Measurements from ENCODE around the gene YIPF3.

Gene YIPF3

DNA sequence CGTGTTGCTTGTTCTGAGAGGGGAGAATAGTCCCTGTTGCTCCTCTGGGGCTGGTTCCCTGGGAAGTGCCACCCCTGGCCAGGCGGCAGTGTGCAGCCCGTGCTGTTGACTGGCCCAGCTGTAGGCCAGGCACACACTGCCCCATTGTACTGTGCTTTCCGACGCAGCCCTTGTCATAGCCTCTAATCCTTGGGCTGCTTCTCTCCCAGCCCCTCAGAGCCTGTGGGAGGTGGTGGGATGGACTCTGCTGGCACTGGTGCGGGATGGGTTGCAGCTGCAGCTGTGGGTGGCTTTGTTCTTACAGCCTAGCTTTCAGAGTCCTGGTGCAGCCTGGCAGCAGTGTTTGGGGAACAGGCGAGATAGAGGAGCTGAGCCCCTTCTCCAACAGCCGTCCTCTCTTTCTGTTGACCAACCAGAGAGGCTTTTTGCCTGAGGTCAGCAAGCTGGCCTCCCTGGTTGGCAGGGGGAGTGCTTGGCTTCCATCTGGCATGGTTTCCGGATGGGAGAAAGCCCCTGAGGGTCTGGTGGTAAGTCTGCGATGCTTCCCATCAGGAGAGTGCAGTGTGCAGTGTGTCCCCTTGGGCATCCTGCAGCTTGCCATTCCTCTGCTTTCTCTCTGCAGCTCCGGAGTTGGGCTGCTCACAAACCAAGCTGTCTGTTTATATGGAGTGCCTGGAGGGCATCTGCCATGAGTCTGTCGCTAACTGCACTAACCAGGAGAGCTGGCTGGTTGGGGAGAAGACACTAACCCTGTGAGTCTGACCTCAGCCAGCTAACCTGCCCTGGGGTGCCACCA lies 27.3 kb downstream of the YIPF3 start:
- Mint-ChIP-seq H3K27me3 (no peaks in the 10 kb centered on the region), H3K4me1 (ENCODE audit: low read depth) (peaks cover 13% of the 10 kb centered on the region), H3K9me3 (no peaks in the 10 kb centered on the region), H3K27ac (no peak overlapping the region), H3K36me3 (ENCODE audit: low read depth) (peaks cover 14% of the 10 kb centered on the region), H3K4me3 (no peak overlapping the region)

DNA sequence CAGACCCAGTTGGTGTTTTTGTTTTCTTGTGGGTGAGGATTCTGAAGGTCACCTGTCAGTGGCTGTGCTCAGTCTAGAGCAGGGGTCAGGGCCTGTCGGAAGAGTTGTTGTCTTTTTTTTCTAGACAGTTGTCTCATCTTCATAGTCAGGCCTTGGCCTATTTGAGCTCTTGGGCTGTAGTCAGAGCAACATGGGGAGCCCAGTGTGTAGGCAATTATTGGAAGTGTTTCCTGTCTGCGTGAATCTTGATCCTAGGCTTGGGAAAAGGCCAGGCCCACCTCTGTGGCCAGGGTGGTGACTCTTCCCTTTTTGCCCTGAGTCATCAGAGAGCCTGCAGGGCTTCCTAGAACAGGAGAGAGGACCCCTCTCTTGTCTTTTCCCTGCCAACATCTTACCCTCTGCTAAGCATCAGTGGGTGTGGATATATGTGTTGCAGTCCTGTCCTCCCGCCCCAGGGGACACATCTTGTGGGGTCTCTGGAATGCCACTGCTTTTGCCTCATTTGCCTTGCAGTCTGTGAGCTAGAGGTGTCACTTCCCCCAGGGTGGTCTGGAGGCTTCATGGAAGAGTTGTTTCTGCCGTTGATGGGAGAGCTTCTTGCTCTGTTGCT lies 28.0 kb downstream of the YIPF3 start:
- Mint-ChIP-seq H3K27ac (no peak overlapping the region), H3K27me3 (no peaks in the 10 kb centered on the region), H3K9me3 (no peaks in the 10 kb centered on the region), H3K4me3 (no peak overlapping the region), H3K4me1 (ENCODE audit: low read depth) (peaks cover 8% of the 10 kb centered on the region), H3K36me3 (ENCODE audit: low read depth) (peaks cover 14% of the 10 kb centered on the region)

DNA sequence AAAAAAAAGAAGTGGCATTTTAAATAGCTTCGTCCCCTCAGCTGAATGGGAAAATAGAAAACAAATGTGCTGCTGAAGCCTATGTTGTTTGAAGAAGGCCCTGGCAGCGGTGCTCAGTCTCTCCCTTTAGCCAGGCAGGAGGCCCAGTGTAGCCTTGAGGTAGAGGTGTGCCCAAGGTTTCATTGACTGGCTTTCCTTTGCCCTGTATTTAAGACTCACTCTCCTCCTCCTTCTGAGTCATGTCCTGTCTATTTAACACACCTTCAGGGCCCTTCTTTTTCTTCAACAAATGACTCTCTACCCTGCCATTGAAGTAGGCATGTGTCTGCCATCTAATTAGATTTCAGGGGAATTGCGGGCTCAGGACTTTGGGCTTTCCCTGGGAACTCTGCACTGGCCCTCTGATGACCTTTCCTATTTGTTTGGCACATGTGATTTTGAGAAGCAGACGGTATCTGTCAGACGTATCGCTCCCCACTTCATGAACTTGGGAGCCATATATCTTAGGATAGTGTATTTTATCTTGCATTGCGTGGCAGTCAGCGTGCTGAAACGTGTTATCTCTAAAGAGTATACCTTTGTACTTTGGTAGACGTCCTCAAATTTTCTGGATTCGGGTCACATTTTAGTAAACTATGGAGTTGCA lies 35.0 kb downstream of the YIPF3 start:
- Mint-ChIP-seq H3K27me3 (no peaks in the 10 kb centered on the region), H3K27ac (no peak overlapping the region), H3K9me3 (no peaks in the 10 kb centered on the region)

DNA sequence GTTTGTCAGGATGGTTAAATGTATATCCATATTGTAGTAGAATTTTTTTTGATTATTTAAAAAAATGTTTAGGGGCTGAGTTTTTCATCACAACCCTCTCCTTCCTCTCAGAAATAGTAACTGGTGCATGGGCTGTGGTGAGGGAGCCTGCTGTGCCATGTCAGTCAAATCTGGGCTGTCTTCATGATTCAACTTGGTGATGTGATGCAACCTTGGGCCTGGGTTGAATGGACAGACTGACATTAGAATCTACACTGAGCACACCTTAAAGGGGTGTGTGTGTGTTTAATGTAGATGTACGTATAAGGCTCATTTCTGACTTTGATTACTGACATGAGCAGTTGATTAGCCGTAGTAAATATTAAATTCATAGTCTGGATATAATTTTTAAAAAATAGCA lies 35.7 kb downstream of the YIPF3 start:
- Mint-ChIP-seq H3K27me3 (no peaks in the 10 kb centered on the region), H3K4me1 (ENCODE audit: low read depth) (peaks cover 53% of the 10 kb centered on the region), H3K27ac (no peak overlapping the region), H3K4me3 (no peak overlapping the region), H3K36me3 (ENCODE audit: low read depth) (peaks cover 9% of the 10 kb centered on the region), H3K9me3 (no peaks in the 10 kb centered on the region)

More for the DNA sequence above, 35.0 kb downstream of the YIPF3 start:
- Mint-ChIP-seq H3K4me3 (no peak overlapping the region), H3K36me3 (ENCODE audit: low read depth) (peaks cover 11% of the 10 kb centered on the region), H3K4me1 (ENCODE audit: low read depth) (peaks cover 50% of the 10 kb centered on the region)

DNA sequence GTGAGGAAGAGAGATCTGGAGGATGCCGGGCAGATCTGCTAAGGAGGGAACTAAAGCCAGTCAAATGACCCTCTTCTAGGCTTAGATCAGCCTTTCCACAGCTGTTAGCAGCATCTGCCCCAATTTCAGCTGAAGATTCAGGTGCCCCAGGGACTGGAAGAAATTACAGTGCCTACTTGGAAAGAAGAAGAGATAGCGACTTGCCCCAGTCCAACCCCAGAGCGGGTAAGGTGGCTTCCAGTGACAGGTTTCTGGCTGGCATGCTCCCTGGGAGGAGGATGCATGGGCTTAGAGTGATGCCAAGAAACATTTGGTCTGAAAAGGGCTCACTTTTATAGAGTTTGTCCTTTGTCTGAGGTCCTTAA lies 38.7 kb downstream of the YIPF3 start:
- Mint-ChIP-seq H3K4me3 (peak overlapping the region; percentile 97), H3K27ac (peak overlapping the region; percentile 85), H3K27me3 (no peaks in the 10 kb centered on the region), H3K9me3 (no peaks in the 10 kb centered on the region), H3K36me3 (ENCODE audit: low read depth) (peaks cover 5% of the 10 kb centered on the region), H3K4me1 (ENCODE audit: low read depth) (peaks cover 49% of the 10 kb centered on the region)

DNA sequence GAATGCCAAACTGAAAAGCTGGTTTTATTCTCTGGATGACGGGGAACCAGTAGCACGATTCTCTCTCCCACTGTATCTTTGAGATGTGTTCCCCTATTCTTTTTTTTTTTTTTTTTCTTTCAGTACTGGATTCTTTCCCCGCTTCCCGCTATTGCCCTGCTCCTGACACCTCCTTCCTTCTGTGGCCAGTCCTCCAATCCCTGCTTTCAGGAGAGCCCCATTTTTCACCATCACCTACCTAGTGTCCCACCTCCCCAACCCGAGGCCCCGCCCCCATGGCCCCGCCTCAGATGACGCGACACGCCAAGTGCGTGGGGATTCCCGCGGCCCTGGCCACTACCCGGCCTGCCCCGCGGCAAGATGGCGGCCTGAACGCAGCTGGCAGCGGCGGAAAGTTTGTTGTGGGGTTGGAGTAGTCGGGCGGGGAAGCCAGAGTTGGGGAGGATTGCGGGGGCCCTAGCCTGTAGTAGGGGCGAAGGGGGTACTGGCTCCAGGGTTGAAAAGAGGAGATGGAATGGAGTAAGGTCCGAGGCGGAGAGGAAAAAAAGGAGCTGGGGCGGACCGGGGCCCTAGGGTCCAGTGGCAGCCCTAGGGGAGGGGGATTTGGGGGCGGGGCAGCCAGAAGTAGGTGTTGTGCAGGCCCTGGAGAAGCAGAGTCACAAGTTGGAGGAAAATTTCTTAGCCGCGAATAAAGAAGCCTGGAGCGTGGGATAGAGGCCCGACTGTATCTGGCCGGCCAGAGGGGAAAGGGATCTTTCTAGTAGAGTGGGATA lies 39.3 kb downstream of the YIPF3 start, which contains the start of gene TJAP1:
TJAP1 (plus strand) TSS at position 336 of the 773 bp plus-strand sequence. CDS start 21,432 bp downstream, outside the sequence.
- Mint-ChIP-seq H3K4me3 (peak within 1 kb of the TSS; percentile 97), H3K9me3 (no peaks in the 10 kb centered on the region), H3K27me3 (no peaks in the 10 kb centered on the region), H3K27ac (peak within 1 kb of the TSS; percentile 85), H3K4me1 (ENCODE audit: low read depth) (peaks cover 47% of the 10 kb centered on the region), H3K36me3 (ENCODE audit: low read depth) (peaks cover 5% of the 10 kb centered on the region)

DNA sequence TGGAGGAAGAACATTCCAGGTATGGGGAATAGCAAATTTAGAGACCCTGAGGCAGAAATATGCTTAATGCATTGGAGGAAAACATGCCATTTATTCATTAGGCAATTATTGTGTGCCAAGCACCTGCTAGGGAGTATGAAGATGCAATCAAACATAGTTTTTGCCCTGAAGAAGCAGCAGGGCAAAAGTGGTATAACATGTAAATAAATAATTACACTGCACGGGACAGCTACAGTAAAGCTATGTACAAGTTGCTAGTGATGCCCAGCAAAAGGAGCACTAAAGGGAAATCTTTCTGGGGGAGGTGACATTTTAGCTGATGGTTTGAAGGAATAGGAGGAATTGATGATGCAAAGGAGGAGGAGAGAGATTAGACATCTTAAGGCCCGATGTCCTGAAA lies 40.0 kb downstream of the YIPF3 start:
- Mint-ChIP-seq H3K4me3 (peak overlapping the region; percentile 97), H3K27me3 (no peaks in the 10 kb centered on the region), H3K36me3 (ENCODE audit: low read depth) (peaks cover 2% of the 10 kb centered on the region), H3K27ac (peak overlapping the region; percentile 85), H3K9me3 (no peaks in the 10 kb centered on the region), H3K4me1 (ENCODE audit: low read depth) (peaks cover 41% of the 10 kb centered on the region)

DNA sequence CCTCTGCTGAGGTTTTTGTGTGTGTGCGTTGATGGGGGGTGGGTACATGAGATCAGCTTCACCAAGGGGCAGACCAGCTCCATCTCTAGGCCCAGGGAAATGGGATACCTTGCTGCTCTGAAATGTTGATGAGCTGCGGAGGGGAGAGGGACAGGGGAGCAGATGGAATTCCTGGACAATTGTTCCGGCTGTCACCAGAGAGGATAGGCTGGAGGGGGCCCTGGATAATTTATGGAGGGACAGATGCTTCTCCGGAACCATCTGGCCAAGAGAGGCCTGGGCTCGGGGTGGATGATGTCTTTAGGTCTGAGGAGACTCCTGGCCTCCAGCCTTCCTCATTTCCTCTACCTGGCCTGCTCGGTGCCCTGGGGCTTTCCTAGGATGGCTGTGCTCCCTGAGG lies 41.2 kb downstream of the YIPF3 start:
- H3K4me3 Mint-ChIP-seq, result no peak overlapping the region
- no peaks in the 10 kb centered on the region for H3K9me3 Mint-ChIP-seq
- no peak overlapping the region for H3K27ac Mint-ChIP-seq
- peaks cover 32% of the 10 kb centered on the region for H3K4me1 Mint-ChIP-seq (ENCODE audit: low read depth)
- no peaks in the 10 kb centered on the region for H3K36me3 Mint-ChIP-seq (ENCODE audit: low read depth)
- H3K27me3 Mint-ChIP-seq, result peaks cover 7% of the 10 kb centered on the region

DNA sequence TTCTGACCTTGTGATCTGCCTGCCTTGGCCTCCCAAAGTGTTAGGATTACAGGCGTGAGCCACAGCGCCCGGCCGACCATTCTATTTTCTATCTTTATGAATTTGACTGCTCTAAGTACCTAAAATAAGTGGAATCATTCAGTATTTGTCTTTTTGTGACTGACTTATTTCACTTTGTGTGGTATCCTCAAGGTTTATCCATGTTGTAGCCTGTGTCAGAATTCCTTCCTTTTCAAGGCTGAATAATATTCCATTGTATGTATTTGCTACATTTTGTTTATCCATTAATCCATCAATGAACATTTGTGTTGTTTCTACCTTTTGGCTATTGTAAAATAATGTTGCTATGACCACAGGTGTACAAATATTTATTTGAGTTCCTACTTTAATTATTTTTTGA lies 44.2 kb downstream of the YIPF3 start:
- Mint-ChIP-seq H3K27ac (no peak overlapping the region), H3K27me3 (peaks cover 14% of the 10 kb centered on the region), H3K4me3 (no peak overlapping the region), H3K4me1 (ENCODE audit: low read depth) (peaks cover 10% of the 10 kb centered on the region), H3K36me3 (ENCODE audit: low read depth) (no peaks in the 10 kb centered on the region), H3K9me3 (no peaks in the 10 kb centered on the region)

DNA sequence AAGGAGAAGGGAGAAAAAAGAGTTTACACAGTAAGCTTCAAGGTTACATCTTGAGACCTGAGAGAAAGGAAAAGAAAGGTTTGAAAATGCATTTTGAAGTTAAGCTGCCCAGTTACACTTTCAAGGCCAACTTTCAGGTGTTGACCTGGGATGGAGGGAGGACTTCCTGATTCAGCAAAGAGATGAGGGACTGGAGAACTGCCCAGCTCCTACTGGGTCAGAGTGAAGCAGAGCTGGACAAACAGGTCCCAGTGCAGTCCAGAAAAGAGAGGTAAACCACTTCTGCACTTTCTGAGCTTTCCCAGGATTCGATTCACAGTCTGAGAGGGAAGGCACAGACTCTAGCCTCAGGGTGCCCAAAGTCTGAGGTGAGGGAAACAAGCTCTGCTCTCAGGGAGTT lies 45.3 kb downstream of the YIPF3 start:
- H3K27ac Mint-ChIP-seq, result no peak overlapping the region
- peaks cover 19% of the 10 kb centered on the region for H3K27me3 Mint-ChIP-seq
- H3K4me3 Mint-ChIP-seq, result no peak overlapping the region
- no peaks in the 10 kb centered on the region for H3K4me1 Mint-ChIP-seq (ENCODE audit: low read depth)
- H3K36me3 Mint-ChIP-seq (ENCODE audit: low read depth), result no peaks in the 10 kb centered on the region
- H3K9me3 Mint-ChIP-seq, result no peaks in the 10 kb centered on the region

DNA sequence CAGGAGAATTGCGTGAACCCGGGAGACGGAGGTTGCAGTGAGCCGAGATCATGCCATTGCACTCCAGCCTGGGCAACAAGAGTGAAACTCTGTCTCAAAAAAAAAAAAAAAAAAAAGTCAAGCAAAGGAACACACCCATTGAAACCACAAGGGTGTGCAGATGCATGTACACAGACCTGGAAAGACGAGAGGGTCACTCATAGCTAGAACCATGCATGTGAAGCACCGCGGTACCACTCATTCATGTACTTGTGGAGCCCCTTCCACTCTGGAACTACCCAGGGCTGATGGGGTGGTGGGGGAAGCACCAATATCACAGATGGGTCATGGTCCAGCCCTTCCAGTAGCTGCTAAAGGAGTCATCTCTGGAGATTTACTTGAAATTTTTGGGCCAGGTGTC lies 46.8 kb downstream of the YIPF3 start:
- H3K4me1 Mint-ChIP-seq (ENCODE audit: low read depth), result no peaks in the 10 kb centered on the region
- no peaks in the 10 kb centered on the region for H3K9me3 Mint-ChIP-seq
- H3K27me3 Mint-ChIP-seq, result peaks cover 22% of the 10 kb centered on the region
- no peak overlapping the region for H3K4me3 Mint-ChIP-seq
- no peaks in the 10 kb centered on the region for H3K36me3 Mint-ChIP-seq (ENCODE audit: low read depth)
- H3K27ac Mint-ChIP-seq, result no peak overlapping the region

DNA sequence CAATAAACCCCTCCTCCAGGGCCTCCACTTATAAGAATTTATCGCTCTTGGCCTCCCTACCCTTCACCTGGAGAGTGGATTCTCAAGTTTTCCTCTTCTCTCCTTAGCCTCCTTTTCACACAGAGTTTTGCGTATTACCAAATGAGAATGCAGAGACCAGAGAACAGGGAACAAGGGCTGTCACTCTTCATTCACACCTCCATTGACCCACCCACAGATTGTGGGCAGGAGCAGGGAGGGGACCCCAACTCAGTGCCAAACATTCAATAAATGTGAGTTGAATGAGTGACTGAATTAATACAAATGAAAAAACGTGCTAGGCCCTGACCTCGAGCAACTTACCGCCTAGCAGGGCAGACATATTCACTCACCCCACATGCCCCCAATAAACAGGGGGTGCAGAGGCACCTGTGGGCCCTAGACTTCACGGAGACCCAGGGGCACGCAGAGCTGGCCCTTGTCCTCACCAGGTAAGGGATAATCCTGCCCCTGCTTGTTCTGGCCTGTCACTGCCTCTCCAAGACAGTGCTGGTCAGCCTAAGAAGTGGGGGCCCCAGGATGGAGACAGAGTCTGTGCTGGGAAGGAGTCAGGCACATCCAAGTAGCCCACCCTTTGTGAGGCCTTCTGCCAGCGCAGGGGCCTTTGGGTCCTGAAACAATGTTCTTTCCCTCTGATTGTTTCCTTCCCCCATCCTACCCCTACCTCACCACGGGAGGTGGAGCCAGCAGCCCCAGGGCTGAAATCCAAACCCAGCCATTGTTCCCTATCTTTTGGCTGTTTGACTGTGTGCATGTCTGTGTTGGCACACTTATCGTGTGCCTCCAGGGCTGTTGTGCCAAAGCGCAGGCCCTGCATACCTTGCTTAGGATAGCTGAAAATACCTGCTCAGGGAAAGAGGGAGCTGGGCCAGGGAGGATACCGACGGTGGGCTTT lies 47.7 kb downstream of the YIPF3 start:
- Mint-ChIP-seq H3K4me3 (no peak overlapping the region), H3K27ac (no peak overlapping the region), H3K27me3 (peaks cover 22% of the 10 kb centered on the region)

DNA sequence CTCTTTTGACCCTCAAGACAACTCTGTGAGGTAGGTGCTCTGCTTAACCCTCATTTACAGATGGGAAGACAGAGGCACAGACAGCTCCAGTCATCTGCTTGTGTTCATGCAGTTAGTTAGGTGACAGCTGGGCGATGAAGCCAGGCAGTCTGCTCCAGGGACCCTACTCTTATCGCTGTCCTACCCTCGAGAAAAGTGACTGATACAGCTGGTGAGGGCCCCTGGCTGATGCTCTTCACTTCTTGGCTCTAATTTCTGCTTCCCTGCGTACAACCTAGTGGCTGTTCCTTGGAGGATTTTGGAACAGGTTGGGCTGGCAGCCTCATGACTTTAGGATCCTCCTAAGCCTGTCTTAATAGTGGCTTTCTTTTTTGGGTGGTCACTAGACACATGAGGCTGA lies 48.5 kb downstream of the YIPF3 start:
- H3K27ac Mint-ChIP-seq, result no peak overlapping the region
- H3K36me3 Mint-ChIP-seq (ENCODE audit: low read depth), result no peaks in the 10 kb centered on the region
- H3K9me3 Mint-ChIP-seq, result no peaks in the 10 kb centered on the region
- H3K4me3 Mint-ChIP-seq, result no peak overlapping the region
- H3K4me1 Mint-ChIP-seq (ENCODE audit: low read depth), result no peaks in the 10 kb centered on the region
- H3K27me3 Mint-ChIP-seq, result peaks cover 23% of the 10 kb centered on the region

More for the DNA sequence above, 47.7 kb downstream of the YIPF3 start:
- no peaks in the 10 kb centered on the region for H3K36me3 Mint-ChIP-seq (ENCODE audit: low read depth)
- H3K9me3 Mint-ChIP-seq, result no peaks in the 10 kb centered on the region
- H3K4me1 Mint-ChIP-seq (ENCODE audit: low read depth), result no peaks in the 10 kb centered on the region

DNA sequence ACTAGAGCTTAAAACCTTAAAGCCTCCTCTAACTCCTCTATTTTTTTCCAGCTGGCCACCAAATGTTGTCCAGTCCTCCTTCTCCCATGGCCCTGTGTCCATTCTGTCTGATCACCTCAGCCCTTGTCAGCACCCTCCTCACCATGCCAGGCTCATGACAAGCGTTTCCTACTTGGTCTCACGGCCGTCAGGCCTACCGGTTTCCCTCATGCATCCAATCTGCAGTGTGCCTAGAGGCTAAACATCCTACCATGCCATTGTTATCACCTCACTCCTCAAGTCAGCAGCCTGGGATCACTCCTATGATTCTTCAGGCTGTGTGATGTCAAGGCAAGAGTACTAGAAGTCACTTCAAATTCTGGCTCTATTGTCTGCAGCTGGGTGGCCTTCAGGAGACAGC lies 49.0 kb downstream of the YIPF3 start:
- H3K27ac Mint-ChIP-seq, result no peak overlapping the region
- no peaks in the 10 kb centered on the region for H3K36me3 Mint-ChIP-seq (ENCODE audit: low read depth)
- no peak overlapping the region for H3K4me3 Mint-ChIP-seq
- peaks cover 27% of the 10 kb centered on the region for H3K27me3 Mint-ChIP-seq
- no peaks in the 10 kb centered on the region for H3K4me1 Mint-ChIP-seq (ENCODE audit: low read depth)
- no peaks in the 10 kb centered on the region for H3K9me3 Mint-ChIP-seq

Data from stimulated activated naive CD8-positive, alpha-beta T cell treated with anti-CD3 and anti-CD28 coated beads, Interleukin-15, Interleukin-2, amounts not matched to agents 100 ng/mL and 50 ng/mL, for 24 hours (primary cell).